GM12865 (cell line): ENCODE results near the gene ANKFN1.

ENCODE experiments used
- DNase-seq: peaks from one replicate; pipeline ENCODE4 v3.0.0; 2010; ENCODE audit warnings: low read depth
- H3K4me3 ChIP-seq: 2 replicates; pipeline ENCODE4 v1.5.1; 2011; ENCODE audit warnings: mild to moderate bottlenecking, low read depth, low read length, control low read depth
- CTCF ChIP-seq: IDR thresholded peaks from 2 replicates; pipeline ENCODE4 v1.5.1; 2011; ENCODE audit warnings: low read length, control low read depth, low read depth, inconsistent platforms; ENCODE audit not compliant: insufficient read depth; ENCODE audit errors: missing control alignments

The ANKFN1 gene

GRCh38 chr17:56543280-56543679 is 390.0 kb downstream of the ANKFN1 start:
- TF ChIP-seq CTCF: no peak
- no peak overlapping the region for H3K4me3 ChIP-seq
- DNase-seq: no peak

- no peak overlapping the region for H3K4me3 ChIP-seq
- no peak for DNase-seq
- no peak for TF ChIP-seq CTCF
Measured at GRCh38 chr17:56545106-56545505, 391.8 kb downstream of the ANKFN1 start.

- no peak for TF ChIP-seq CTCF
- no peak overlapping the region for H3K4me3 ChIP-seq
- DNase-seq: no peak
Measured at GRCh38 chr17:56545930-56546329, 392.7 kb downstream of the ANKFN1 start.

GRCh38 chr17:56548661-56549060 is 395.4 kb downstream of the ANKFN1 start:
- no peak overlapping the region for H3K4me3 ChIP-seq
- TF ChIP-seq CTCF: no peak
- no peak for DNase-seq

GRCh38 chr17:56549501-56549900 is 396.2 kb downstream of the ANKFN1 start:
- no peak overlapping the region for H3K4me3 ChIP-seq
- no peak for DNase-seq
- no peak for TF ChIP-seq CTCF

- H3K4me3 ChIP-seq: no peak overlapping the region
- TF ChIP-seq CTCF: no peak
- no peak for DNase-seq
Measured at GRCh38 chr17:56557682-56558081, 404.4 kb downstream of the ANKFN1 start.

- no peak for TF ChIP-seq CTCF
- no peak overlapping the region for H3K4me3 ChIP-seq
- no peak for DNase-seq
Measured at GRCh38 chr17:56558088-56558487, 404.8 kb downstream of the ANKFN1 start.
